IMR-90 (cell line): ENCODE measurements around the gene SCN8A. TPM values are rescaled to one million over a fixed set of nuclear protein-coding genes. Genes with fewer than 3 reads are reported as not detected.

Source experiments
- ATAC-seq: fragments of 200-7000 bp; cut with Tn5 transposase; 2 replicates; pipeline ENCODE4 v1.9.1; 2020; ENCODE audit warnings: low read depth, mild to moderate bottlenecking, moderate library complexity
- BruUV-seq: library from RNA; stranded (reverse); fragments of 400-500 nt; replicated peaks from 2 replicates; lab custom pipeline; 2021; lab: Mats Ljungman, UMichigan
- CTCF ChIA-PET: fragments of 300-600 bp; formaldehyde crosslinking; extraction: SDS; loops from one replicate; lab custom pipeline; 2021; ENCODE audit warnings: antibody characterized with exemption; lab: Yijun Ruan, JAX
- POLR2A ChIA-PET: fragments of 300-600 bp; sonication (Branson Sonifier 250); formaldehyde crosslinking; loops from one replicate; lab custom pipeline; 2022; ENCODE audit warnings: antibody characterized with exemption; ENCODE audit not compliant: unreplicated experiment; lab: Charles Lee
- DNase-seq: peaks from one replicate; pipeline ENCODE4 v3.0.0; 2013
- H2AFZ ChIP-seq: replicated peaks from 2 replicates; pipeline ENCODE3; 2013; ENCODE audit warnings: low read length, mild to moderate bottlenecking; ENCODE audit not compliant: poor library complexity
- H2AK5ac ChIP-seq: 2 replicates; pipeline ENCODE4 v1.6.1; 2013; ENCODE audit warnings: low read depth, low read length, inconsistent platforms
- H2AK9ac ChIP-seq: replicated peaks from 2 replicates; pipeline ENCODE3; 2013; ENCODE audit warnings: mild to moderate bottlenecking, low read depth, low read length, moderate library complexity; ENCODE audit not compliant: poor library complexity
- H2BK120ac ChIP-seq: 2 replicates; pipeline ENCODE4 v1.6.1; 2013; ENCODE audit warnings: low read depth, low read length, inconsistent platforms
- H2BK15ac ChIP-seq: 3 replicates; pipeline ENCODE4 v1.6.1; 2013; ENCODE audit warnings: low read depth, low read length, inconsistent platforms
- H2BK20ac ChIP-seq: 2 replicates; pipeline ENCODE4 v1.6.1; 2013; ENCODE audit warnings: low read depth, mild to moderate bottlenecking, inconsistent platforms, low read length, moderate library complexity
- H2BK5ac ChIP-seq: 2 replicates; pipeline ENCODE4 v1.6.1; 2013; ENCODE audit warnings: mild to moderate bottlenecking, low read depth, low read length, inconsistent platforms; ENCODE audit not compliant: poor library complexity, severe bottlenecking
- H3K14ac ChIP-seq: replicated peaks from 2 replicates; pipeline ENCODE4 v1.6.1; 2013; ENCODE audit warnings: low read depth, low read length, inconsistent platforms
- H3K18ac ChIP-seq: 2 replicates; pipeline ENCODE4 v1.6.1; 2013; ENCODE audit warnings: low read depth, low read length, control low read depth
- H3K23ac ChIP-seq: 2 replicates; pipeline ENCODE4 v1.6.1; 2013; ENCODE audit warnings: low read depth, low read length, inconsistent platforms
- H3K27ac ChIP-seq: 2 replicates; pipeline ENCODE4 v1.5.1; 2013; ENCODE audit warnings: mild to moderate bottlenecking, control low read depth, low read length; ENCODE audit not compliant: insufficient read depth
- H3K27me3 ChIP-seq: 2 replicates; pipeline ENCODE4 v1.6.1; 2013; ENCODE audit warnings: low read length; ENCODE audit not compliant: control insufficient read depth, insufficient read depth
- H3K36me3 ChIP-seq: 2 replicates; pipeline ENCODE4 v1.6.1; 2013; ENCODE audit warnings: low read length, mixed read lengths; ENCODE audit not compliant: control insufficient read depth, insufficient read depth
- H3K4ac ChIP-seq: 2 replicates; pipeline ENCODE4 v1.6.1; 2013; ENCODE audit warnings: low read depth, low read length, inconsistent platforms
- H3K4me1 ChIP-seq: 2 replicates; pipeline ENCODE4 v1.6.1; 2013; ENCODE audit warnings: low read length, mixed read lengths; ENCODE audit not compliant: control insufficient read depth, insufficient read depth
- H3K4me2 ChIP-seq: 2 replicates; pipeline ENCODE4 v1.6.1; 2013; ENCODE audit warnings: low read depth, mild to moderate bottlenecking, control low read depth, low read length, moderate library complexity
- H3K4me3 ChIP-seq: 2 replicates; pipeline ENCODE4 v1.5.1; 2013; ENCODE audit warnings: low read depth, mild to moderate bottlenecking, control low read depth, low read length, moderate library complexity; ENCODE audit not compliant: insufficient read depth
- H3K56ac ChIP-seq: 2 replicates; pipeline ENCODE4 v1.6.1; 2013; ENCODE audit warnings: low read length, inconsistent platforms; ENCODE audit not compliant: insufficient read depth; ENCODE audit errors: extremely low read depth
- H3K79me1 ChIP-seq, 2 experiments: 2 replicates each; pipeline ENCODE4 v1.6.1; 2013; ENCODE audit warnings: low read length in 2 of 2, inconsistent platforms in 1 of 2, low read depth in 1 of 2
- H3K9ac ChIP-seq: 2 replicates; pipeline ENCODE4 v1.6.1; 2013; ENCODE audit warnings: low read depth, low read length, control low read depth
- H3K9me1 ChIP-seq: 2 replicates; pipeline ENCODE4 v1.6.1; 2013; ENCODE audit warnings: low read length, inconsistent platforms; ENCODE audit not compliant: insufficient read depth
- H3K9me3 ChIP-seq: 2 replicates; pipeline ENCODE4 v1.6.1; 2013; ENCODE audit warnings: low read length; ENCODE audit not compliant: control insufficient read depth, insufficient read depth
- H4K20me1 ChIP-seq: 2 replicates; pipeline ENCODE4 v1.6.1; 2013; ENCODE audit warnings: low read length, inconsistent platforms; ENCODE audit not compliant: insufficient read depth
- H4K5ac ChIP-seq: 2 replicates; pipeline ENCODE4 v1.6.1; 2013; ENCODE audit warnings: mild to moderate bottlenecking, low read depth, low read length, control low read depth
- H4K8ac ChIP-seq, 2 experiments: 2 replicates each; pipeline ENCODE4 v1.6.1; 2013; ENCODE audit warnings: low read depth in 2 of 2, low read length in 2 of 2, control low read depth in 1 of 2, inconsistent platforms in 1 of 2
- H4K91ac ChIP-seq: 2 replicates; pipeline ENCODE4 v1.6.1; 2013; ENCODE audit warnings: low read depth, low read length, inconsistent platforms; ENCODE audit not compliant: insufficient read depth
- BHLHE40 ChIP-seq: fragments of 150-350 bp; IDR thresholded peaks from 2 replicates; pipeline ENCODE4 v1.6.1; 2016; ENCODE audit warnings: mild to moderate bottlenecking, low read depth, low read length
- CEBPB ChIP-seq: IDR thresholded peaks from 2 replicates; pipeline ENCODE4 v1.6.1; 2012; ENCODE audit warnings: low read depth, low read length, improper control_type of control experiment
- CHD1 ChIP-seq: IDR thresholded peaks from 2 replicates; pipeline ENCODE4 v1.6.1; 2012; ENCODE audit warnings: low read depth, low read length, improper control_type of control experiment
- ELK1 ChIP-seq: fragments of 150-350 bp; IDR thresholded peaks from 2 replicates; pipeline ENCODE4 v1.6.1; 2016; ENCODE audit warnings: low read depth, mild to moderate bottlenecking, low read length, moderate library complexity, borderline replicate concordance
- FOS ChIP-seq: fragments of 150-350 bp; IDR thresholded peaks from 2 replicates; pipeline ENCODE4 v1.6.1; 2016; ENCODE audit warnings: low read depth, low read length
- MAFK ChIP-seq: IDR thresholded peaks from 2 replicates; pipeline ENCODE4 v1.6.1; 2012; ENCODE audit warnings: low read depth, low read length, improper control_type of control experiment
- MAZ ChIP-seq: IDR thresholded peaks from 2 replicates; pipeline ENCODE4 v1.6.1; 2012; ENCODE audit warnings: low read depth, mild to moderate bottlenecking, low read length, improper control_type of control experiment, moderate library complexity, borderline replicate concordance
- MXI1 ChIP-seq: IDR thresholded peaks from 2 replicates; pipeline ENCODE4 v1.6.1; 2012; ENCODE audit warnings: low read depth, mild to moderate bottlenecking, low read length, moderate library complexity, borderline replicate concordance
- NFE2L2 ChIP-seq: fragments of 150-350 bp; IDR thresholded peaks from 2 replicates; pipeline ENCODE4 v1.6.1; 2016; ENCODE audit warnings: low read depth, mild to moderate bottlenecking, low read length
- POLR2A ChIP-seq: IDR thresholded peaks from 2 replicates; pipeline ENCODE4 v1.6.1; 2012; ENCODE audit warnings: mild to moderate bottlenecking, low read depth, low read length
- RAD21 ChIP-seq: IDR thresholded peaks from 2 replicates; pipeline ENCODE4 v1.6.1; 2012; ENCODE audit warnings: low read length, improper control_type of control experiment
- RCOR1 ChIP-seq: IDR thresholded peaks from 2 replicates; pipeline ENCODE4 v1.6.1; 2012; ENCODE audit warnings: mild to moderate bottlenecking, low read length, improper control_type of control experiment; ENCODE audit not compliant: insufficient replicate concordance
- RFX5 ChIP-seq: IDR thresholded peaks from 2 replicates; pipeline ENCODE4 v1.8.0; 2012; ENCODE audit warnings: low read depth, mild to moderate bottlenecking, low read length, moderate library complexity
- SMC3 ChIP-seq: fragments of 150-350 bp; IDR thresholded peaks from 2 replicates; pipeline ENCODE4 v1.6.1; 2016; ENCODE audit warnings: low read depth, mild to moderate bottlenecking, antibody characterized with exemption, low read length, moderate library complexity
- WGBS, 2 experiments: methylation state at CpG; one replicate each; pipeline versions ENCODE4 v1.1.5 to v1.1.7; 2013; ENCODE audit warnings: missing lambda C conversion rate in 2 of 2; ENCODE audit not compliant: insufficient read length in 1 of 2; ENCODE audit errors: extremely low coverage in 2 of 2; 5-methylcytosine and 5-hydroxymethylcytosine counted together
- dilution Hi-C: fragments of 300-500 bp; cut with HindIII; formaldehyde crosslinking; loops from one replicate; pipeline ENCODE4 v1.14.3; 2018; ENCODE audit warnings: low sequenced_read_pairs; ENCODE audit not compliant: unreplicated experiment
- in situ Hi-C: fragments of 300-500 bp; cut with MboI; formaldehyde crosslinking; loops from 3 replicates; pipeline ENCODE4 v1.14.3; 2019; ENCODE audit warnings: low sequenced_read_pairs, inconsistent platforms, mixed read lengths
- intact Hi-C: fragments of 100-400 bp; cut with micrococcal nuclease; formaldehyde crosslinking; loops from 2 replicates; pipeline ENCODE4 v1.10.0; 2022
- polyA plus RNA-seq, 3 experiments: library from polyadenylated mRNA; depleted of rRNA; stranded (reverse); fragments of >200 nt; gene quantifications; 2 replicates each; pipeline ENCODE4 v1.2.3, GENCODE V29; 2012; ENCODE audit warnings: low replicate concordance in 1 of 3
- total RNA-seq: library from RNA; depleted of rRNA; stranded (reverse); fragments of >200 nt; gene quantifications from 2 replicates; pipeline ENCODE4 v1.2.3, GENCODE V29; 2012
- TF ChIP-seq, protein P1 (sequence below): fragments of 150-350 bp; IDR thresholded peaks from 2 replicates; pipeline ENCODE4 v1.6.1; 2017; ENCODE audit warnings: mild to moderate bottlenecking, antibody characterized with exemption, low read length, low read depth
- TF ChIP-seq, protein P2 (sequence below): conservative IDR thresholded peaks from 2 replicates; pipeline ENCODE4 v1.5.1; 2012; ENCODE audit warnings: mild to moderate bottlenecking, low read depth, low read length, improper control_type of control experiment

SCN8A gene
- total and polyA plus RNA-seq, 2 of the 4 experiments (the other 2 are of a cell fraction): 6.9 to 19.7 TPM

GRCh38 chr12:51669996-51670395 lies 79.0 kb downstream of the SCN8A start:
- dilution Hi-C loops (no loop called here), intact Hi-C loops (loop anchor here (5.0 kb wide), 1 partner anchor 38 kb away; no protein-coding TSS in a partner anchor), in situ Hi-C loops (loop anchor here (10.0 kb wide), 1 partner anchor 245 kb away; the partner anchor contains the start of gene SLC4A8)
- H3K14ac ChIP-seq: no peak overlapping the region
- H4K20me1 ChIP-seq: no peaks in the 10 kb centered on the region
- H4K5ac ChIP-seq: no peak overlapping the region
- H2BK120ac ChIP-seq: no peak overlapping the region
- ATAC-seq: no peak
- H2BK20ac ChIP-seq: no peak overlapping the region
- no TSS peak for BruUV-seq
- no peak overlapping the region for H4K8ac ChIP-seq
- H3K4ac ChIP-seq: no peak overlapping the region
- H2BK15ac ChIP-seq: no peak overlapping the region
- ChIA-PET POLR2A (no interaction called here), CTCF (no interaction called here)
- H3K56ac ChIP-seq: no peak overlapping the region
- no peaks in the 10 kb centered on the region for H3K27me3 ChIP-seq
- no peak overlapping the region for H3K4me3 ChIP-seq
- H3K79me1 ChIP-seq: peaks cover 2 to 11% of the 10 kb centered on the region in 2 experiments; a peak in 3 of 4 replicates
- no peaks in the 10 kb centered on the region for H3K36me3 ChIP-seq
- no peak overlapping the region for H4K91ac ChIP-seq
- no peaks in the 10 kb centered on the region for H3K9me1 ChIP-seq
- no CpG with 5 or more reads among the region's 1 CpG for WGBS, 2 experiments
- H3K9me3 ChIP-seq: no peaks in the 10 kb centered on the region
- H3K9ac ChIP-seq: no peak overlapping the region
- no peak overlapping the region for H2AK9ac ChIP-seq
- H3K4me2 ChIP-seq: no peak overlapping the region
- no peak for TF ChIP-seq CEBPB
- TF ChIP-seq NFE2L2: no peak
- TF ChIP-seq MAFK: no peak
- TF ChIP-seq FOS: no peak
- TF ChIP-seq BHLHE40: no peak
- no peak for TF ChIP-seq MXI1
- no peak for TF ChIP-seq SMC3
- TF ChIP-seq RAD21: no peak
- TF ChIP-seq CHD1: no peak
- TF ChIP-seq MAZ: no peak
- TF ChIP-seq POLR2A: no peak
- TF ChIP-seq, protein P1, sequence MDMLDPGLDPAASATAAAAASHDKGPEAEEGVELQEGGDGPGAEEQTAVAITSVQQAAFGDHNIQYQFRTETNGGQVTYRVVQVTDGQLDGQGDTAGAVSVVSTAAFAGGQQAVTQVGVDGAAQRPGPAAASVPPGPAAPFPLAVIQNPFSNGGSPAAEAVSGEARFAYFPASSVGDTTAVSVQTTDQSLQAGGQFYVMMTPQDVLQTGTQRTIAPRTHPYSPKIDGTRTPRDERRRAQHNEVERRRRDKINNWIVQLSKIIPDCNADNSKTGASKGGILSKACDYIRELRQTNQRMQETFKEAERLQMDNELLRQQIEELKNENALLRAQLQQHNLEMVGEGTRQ: no peak
- TF ChIP-seq RCOR1: no peak
- TF ChIP-seq, protein P2, sequence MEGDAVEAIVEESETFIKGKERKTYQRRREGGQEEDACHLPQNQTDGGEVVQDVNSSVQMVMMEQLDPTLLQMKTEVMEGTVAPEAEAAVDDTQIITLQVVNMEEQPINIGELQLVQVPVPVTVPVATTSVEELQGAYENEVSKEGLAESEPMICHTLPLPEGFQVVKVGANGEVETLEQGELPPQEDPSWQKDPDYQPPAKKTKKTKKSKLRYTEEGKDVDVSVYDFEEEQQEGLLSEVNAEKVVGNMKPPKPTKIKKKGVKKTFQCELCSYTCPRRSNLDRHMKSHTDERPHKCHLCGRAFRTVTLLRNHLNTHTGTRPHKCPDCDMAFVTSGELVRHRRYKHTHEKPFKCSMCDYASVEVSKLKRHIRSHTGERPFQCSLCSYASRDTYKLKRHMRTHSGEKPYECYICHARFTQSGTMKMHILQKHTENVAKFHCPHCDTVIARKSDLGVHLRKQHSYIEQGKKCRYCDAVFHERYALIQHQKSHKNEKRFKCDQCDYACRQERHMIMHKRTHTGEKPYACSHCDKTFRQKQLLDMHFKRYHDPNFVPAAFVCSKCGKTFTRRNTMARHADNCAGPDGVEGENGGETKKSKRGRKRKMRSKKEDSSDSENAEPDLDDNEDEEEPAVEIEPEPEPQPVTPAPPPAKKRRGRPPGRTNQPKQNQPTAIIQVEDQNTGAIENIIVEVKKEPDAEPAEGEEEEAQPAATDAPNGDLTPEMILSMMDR: no peak
- TF ChIP-seq RFX5: no peak
- TF ChIP-seq ELK1: no peak
- no peak overlapping the region for H2AFZ ChIP-seq
- no peak overlapping the region for H2AK5ac ChIP-seq
- H2BK5ac ChIP-seq: no peak overlapping the region
- no peak overlapping the region for H3K23ac ChIP-seq
- DNase-seq: no peak
- no peak overlapping the region for H3K27ac ChIP-seq
- no peak overlapping the region for H3K18ac ChIP-seq
- H3K4me1 ChIP-seq: peaks cover 2% of the 10 kb centered on the region; the same call in 1 of the 2 replicates
